Islet precursor cell (in vitro differentiated cells): Measurements from ENCODE around the gene DPPA5.
"Not testable (repeated sequence)": the region's sequence is repeated elsewhere in the genome, so short reads cannot be mapped to it uniquely, and the experiment has no call there.

Experiments
- DNase-seq: peaks from one replicate; pipeline ENCODE4 v3.0.0-alpha.2; 2018

The DPPA5 gene

DNA sequence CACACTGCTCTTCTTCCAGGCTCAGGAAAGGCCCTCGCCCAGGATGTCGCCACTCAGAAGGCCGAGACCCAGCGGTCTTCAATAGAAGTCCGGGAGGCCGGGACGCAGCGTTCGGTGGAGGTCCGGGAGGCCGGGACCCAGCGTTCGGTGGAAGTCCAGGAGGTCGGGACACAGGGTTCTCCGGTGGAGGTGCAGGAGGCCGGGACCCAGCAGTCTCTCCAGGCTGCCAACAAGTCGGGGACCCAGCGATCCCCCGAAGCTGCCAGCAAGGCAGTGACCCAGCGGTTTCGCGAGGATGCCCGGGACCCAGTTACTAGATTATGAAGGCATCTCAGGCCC lies 9.4 kb upstream of the DPPA5 start:
- no peak for DNase-seq

DNA sequence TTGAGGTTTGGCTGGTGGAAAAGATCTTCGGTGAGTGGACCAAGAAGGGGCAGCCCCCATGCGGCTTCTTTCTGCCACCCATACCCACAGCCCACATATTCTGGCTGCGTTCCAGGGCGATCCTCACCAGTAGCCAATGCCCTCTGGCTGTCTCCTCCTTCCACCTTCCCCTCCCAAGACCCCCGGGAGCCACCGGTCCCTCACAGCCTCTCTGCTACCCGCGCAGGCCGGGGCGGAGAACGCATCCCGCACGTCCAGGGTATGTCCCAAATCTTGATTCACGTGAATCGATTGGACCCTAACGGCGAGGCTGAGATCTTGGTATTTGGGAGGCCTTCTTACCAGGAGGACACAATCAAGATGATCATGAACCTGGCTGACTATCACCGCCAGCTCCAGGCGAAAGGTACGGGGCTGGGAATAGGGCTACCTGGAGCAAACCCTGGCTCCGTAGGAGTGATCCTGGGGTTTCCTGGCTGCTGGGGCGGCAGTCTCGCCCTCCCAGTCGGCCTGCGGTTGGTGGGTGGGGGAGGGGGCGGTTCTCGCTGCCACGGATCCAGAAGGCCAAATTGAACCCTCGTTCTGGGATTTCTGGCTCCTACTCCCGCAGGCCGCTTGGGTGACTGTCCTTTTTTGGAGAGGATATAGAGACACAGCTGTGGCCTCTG lies 8.9 kb upstream of the DPPA5 start:
- DNase-seq: no peak

DNA sequence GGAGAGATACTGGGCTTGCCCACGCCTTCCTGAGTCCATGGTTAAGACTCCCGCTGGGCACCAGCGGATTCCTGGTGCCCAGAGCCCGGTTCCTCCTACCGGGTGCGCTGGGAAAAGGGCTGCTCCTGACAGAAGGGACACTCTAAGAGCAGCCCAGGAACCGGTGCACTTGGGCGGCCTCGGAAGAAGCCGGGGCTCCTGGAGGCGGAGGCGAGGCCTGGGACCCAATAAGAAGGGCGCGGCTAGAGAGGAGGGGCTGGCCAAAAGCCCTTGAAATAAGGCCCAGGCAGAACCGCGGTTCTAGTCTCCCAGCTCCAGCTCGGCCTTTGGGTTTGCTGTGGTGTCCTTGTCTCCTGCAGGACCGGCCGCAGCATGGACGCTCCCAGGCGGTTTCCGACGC lies 8.3 kb upstream of the DPPA5 start, which contains the start of gene KHDC3L:
Gene KHDC3L (plus strand): TSS at position 301 of the 400 bp plus-strand sequence. CDS start 72 bp downstream, at position 373.
- DNase-seq: no peak

DNA sequence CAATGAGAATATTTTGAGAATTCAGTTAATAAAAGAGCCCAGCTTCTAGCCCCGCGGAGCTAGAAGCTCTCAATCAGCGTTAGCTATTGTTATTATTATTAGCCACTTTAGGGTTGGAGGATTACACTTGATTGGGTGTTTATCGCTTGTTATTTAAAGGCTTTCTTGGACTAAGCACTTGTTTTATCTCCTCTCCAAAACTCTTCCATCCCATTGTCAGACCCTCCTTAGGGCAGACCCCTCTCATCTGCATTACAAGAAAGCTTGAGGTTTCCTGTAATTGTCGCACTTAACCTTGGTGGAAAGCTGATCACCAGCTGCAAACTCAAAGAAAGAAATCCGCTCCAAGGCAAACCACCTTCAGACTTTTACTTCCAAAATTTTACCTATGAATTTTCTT lies 4.8 kb downstream of the DPPA5 start:
- DNase-seq: no peak

DNA sequence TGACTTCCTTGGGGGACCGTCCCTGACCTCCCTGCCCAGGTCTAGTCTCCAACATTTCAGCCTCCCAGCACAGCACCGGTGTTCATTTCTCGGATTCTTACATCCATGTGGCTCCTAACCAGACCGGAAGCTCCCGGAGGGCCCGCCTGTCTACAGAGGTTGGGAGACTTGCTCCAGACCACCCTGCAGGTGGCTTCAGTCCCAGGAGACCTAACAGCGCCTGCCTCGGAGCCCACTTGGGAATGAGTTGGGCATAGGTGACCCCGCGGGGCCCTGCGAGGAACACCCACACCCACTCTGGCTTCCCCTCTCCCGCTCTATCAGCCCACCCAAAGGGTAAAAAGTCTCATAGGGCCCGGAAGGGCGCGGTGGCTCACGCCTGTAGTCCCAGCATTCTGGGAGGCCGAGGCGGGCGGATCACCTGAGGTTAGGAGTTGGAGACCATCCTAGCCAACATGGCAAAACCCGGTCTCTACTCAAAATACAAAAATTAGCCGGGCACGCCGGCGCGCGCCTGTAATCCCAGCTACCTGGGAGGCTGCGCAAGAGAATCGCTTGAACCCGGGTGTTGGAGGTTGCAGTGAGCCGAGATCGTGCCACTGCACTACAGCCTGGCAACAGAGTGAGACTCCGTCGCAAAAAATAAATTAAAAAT lies 5.4 kb downstream of the DPPA5 start:
- no peak for DNase-seq

DNA sequence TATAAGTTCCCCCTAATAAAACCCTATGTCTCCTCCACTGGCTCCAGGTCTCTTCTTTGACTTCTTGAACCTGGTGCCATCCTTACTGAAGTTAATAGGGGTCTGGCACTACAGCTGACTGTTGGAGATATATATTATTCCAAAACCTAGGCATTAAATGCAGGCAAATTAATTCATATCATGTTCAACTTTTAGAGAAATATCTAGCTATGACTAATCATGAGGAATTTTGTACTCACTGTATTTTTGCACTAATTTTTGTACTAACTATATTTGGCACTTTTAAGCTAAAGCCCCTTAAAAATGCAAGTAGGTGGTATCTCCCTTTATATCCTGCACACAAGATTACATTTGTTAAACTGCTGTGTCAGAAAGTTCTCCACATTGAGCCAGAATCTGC lies 10.9 kb downstream of the DPPA5 start:
- DNase-seq: no peak

DNA sequence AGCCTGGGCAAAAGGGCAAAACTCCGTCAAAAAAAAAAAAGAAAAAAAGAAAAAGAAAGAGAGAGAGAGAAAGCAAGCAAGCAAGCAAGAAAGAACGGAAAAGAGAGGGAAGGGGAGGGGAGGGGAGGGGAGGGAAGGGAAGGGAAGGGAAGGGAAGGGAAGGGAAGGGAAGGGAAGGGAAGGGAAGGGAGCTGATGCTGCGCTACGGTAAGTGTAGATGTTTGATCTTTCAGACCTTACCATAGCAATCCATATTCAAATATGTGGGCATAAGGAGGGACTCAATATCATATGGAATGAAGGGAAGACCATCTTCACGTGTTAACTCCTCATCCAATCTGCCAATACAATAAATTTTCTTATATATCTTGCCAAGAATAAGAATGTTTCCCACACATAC lies 11.9 kb downstream of the DPPA5 start:
- DNase-seq: no peak

DNA sequence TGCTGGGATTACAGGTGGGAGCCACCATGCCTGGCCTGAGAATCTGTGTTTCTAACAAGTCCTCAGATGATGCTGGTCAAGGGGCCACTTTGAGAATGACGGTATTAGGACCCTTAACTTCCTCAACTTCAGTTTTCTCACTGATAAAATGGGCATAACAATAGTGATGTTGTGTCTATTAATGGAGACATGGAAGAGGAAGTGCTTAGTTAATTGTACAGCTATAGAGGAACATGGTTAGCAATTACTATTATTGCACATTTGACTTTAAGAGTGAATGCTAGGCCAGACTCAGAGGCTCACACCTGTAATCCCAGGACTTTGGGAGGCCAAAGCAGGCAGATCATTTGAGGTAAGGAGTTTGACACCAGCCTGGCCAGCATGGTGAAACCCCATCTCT lies 12.7 kb downstream of the DPPA5 start:
- no peak for DNase-seq

DNA sequence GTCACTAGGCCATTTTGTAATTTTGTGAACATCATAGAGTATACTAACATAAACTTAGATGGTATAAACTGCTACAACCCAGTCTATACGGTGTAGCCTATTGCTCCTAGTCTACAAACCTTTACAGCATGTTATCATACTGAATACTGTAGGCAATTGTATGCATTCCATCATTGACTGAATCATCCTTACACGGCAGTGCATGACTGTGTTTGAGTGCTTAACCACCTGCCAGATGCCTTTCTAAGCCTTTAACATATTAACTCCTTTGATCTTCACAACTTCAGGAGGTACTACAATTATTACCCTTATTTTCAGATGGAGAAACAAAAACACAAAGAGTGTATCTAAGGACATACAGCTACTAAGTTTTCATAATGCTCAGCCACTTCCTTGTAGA lies 14.0 kb downstream of the DPPA5 start:
- no peak for DNase-seq

DNA sequence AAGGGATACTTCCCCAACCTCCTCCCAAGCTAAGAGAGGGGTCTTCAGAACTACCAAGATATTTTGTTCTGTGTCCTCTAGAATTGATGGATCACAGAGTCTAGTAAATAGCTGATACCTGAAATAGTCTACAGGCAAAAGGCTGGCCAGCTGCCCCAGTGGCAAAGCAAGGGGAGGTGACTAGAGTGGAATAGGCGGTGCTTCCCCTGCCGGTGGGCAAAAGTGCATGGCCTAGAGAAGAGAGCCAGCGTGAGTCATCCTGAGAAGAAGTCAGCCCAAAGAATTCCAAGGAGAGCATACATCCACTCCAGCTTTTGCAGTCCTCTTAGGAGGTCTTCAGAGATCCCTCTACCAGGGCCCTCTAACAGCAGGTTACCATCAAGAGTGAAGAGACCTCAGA lies 14.7 kb downstream of the DPPA5 start:
- DNase-seq: peak; percentile 72

DNA sequence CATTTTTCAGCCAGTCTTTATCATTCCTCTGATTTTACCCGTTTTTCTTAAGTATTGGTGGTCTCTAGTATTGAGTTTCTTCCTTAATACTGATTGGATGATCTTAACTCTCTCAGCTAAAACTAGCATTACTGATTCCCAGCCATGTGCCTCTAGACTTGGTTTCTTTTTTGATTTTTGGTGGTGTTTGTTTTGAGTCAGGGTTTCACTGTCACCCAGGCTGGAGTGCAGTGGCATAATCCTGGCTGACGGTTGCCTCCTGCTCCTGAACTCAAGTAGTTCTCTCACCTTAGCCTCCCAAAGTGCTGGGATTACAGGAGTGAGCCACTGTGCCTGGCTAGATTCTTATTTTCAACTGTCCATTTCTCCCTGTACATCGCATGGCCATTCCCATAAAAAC lies 24.9 kb downstream of the DPPA5 start:
- DNase-seq: no peak

DNA sequence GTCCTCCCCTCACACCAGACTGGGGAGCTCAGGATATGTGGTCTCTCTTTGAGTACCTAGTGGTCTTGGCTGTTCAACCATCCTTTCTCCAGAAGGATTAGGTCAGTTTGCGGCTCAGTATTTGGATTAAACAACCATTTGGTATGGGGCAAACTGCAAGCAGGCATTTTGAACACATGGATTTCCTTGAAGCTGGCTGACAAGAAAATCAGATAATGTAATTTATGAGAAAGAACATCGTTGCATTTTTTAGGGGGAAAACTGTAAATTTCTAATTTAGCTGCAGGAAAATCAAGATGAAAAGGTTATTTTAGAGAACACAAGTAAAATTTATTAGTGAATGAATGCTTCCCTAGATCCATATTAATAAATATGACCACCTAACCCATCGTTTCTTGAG lies 25.3 kb downstream of the DPPA5 start:
- no peak for DNase-seq

DNA sequence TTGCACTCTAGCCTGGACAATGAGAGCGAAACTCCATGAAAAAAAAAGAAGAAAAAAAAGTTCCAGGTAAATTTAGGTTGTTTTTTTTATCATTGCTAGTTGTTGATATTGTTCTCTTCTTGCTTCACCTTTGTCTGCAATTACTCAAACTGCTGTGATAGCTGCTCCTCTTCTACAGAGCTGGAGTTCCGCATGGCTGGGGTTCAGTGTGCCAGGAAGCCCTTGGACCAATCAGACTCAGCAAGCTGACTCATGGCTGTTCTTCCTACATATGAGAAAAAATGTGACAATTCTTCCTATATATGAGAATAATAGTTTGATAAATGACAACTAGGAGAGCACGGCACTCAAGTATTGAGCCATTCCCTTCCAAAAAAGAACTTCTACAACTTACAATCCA lies 28.4 kb downstream of the DPPA5 start:
- no peak for DNase-seq

DNA sequence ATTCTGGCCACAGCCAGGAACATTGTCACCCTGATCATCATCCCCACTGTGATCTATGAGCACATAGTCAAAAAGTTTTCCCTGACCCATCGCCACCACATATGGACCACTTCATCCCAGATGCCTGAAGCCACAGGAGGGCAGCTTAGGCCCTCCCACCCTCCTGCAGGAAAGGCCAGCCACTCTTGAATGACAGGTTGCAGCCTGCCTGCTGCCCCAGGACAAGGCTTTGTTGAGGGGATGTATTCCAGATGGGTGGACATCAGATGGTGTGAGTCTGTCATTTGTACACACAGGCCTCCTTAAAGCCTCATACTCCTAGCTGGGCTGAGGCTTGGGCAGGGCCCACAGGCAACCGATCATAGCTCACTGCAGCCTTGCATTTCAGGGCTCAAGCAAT lies 30.8 kb downstream of the DPPA5 start:
- DNase-seq: no peak

DNA sequence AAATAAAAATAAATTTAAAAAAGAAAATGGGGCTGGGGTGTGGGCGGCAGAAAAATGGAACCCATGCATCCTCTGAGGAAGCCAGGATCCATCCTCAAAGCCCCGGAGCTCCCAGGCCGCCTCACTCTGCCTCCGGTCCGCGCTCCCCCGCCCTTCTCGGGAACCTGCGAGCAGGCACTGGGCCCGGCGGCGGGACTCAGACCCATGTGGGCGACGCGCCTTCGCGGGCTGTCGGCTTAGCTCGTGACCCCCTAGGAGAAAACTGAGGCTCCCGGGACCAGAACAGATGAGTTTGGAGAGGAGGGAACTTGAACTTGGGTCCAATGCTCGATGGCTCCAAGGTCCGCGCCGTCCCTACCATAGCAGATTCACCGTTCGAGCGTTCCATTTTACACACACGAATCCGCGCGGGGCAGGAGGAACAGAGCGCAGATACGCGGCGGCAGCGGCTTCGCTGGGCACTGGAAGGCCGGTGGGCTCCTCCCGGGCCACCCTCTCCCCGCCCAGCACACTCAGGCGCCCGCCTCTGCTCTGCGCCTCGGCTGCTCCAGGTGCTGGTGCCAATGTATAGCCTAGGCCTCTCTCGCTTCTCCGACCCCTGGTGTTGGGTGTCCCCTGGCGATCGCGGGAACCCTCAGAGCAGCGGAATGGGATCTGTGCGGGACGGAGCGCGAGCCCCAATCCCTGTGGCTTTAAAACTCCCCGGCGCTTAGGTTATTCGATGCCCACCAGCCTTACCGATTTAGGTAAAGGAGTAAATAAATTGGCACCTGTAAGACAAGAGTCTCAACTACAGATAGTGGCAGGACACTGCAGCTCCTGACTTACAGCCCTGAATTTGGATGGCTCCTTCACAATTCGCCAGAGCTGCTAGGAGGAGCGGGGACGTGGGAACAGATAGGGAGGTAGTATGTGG lies 39.2 kb downstream of the DPPA5 start:
- no peak for DNase-seq

DNA sequence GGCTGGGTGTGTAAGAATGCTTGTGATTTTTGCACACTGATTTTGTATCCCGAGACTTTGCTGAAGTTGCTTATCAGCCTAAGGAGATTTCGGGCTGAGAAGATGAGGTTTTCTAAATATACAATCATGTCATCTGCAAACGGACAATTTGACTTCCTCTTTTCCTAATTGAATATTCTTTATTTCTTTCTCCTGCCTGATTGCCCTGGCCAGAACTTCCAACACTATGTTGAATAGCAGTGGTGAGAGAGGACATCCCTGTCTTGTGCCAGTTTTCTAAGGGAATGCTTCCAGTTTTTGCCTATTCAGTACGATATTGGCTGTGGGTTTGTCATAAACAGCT lies 43.6 kb downstream of the DPPA5 start:
- DNase-seq: not testable (repeated sequence)

DNA sequence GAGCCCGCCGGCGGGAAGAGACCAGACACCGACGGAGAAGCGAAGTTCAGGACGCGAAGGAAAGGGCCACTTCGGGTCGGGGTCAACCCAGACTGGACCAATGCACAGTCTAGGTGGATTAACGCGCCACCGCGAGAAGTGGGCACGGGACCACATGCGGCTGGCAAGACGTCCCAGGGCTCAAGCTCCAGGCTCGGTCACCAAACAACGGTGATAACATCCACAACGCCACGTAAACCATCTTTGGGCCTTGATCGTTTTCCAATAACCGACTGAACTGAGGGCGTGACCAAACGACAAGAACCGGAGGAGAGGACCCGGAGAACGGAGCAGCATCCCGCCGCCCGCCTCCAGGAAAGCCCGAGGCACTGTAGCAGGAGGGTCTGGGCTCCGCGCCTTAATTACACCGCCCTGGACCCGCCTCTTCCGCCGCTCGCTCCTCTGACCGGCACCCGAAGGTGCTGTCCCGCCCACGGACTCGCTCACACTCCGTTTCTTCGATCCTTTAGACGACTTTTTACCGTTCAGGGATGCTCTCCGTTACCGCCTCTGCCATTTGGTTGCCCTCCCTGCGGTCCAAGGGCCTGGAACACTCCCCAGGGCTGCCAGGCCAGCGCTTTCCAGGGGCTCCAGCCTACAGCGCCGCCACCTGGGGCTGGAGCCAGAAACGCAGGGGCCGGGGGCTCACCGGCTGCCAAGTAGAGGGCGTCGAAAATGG lies 44.1 kb downstream of the DPPA5 start:
- peak; percentile 83 for DNase-seq

DNA sequence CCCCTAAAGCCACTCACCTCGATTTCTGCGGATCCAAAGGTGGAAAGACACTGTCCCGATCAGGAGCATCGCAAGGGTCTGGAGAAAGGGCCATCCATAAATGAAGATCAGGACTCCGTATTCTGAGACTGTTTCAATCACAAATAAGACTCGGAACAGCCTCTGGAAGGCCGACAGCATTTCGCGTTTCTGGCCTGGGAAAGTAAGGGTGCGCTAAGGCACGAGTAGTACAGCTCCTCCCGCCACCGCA lies 44.6 kb downstream of the DPPA5 start:
- no peak for DNase-seq

DNA sequence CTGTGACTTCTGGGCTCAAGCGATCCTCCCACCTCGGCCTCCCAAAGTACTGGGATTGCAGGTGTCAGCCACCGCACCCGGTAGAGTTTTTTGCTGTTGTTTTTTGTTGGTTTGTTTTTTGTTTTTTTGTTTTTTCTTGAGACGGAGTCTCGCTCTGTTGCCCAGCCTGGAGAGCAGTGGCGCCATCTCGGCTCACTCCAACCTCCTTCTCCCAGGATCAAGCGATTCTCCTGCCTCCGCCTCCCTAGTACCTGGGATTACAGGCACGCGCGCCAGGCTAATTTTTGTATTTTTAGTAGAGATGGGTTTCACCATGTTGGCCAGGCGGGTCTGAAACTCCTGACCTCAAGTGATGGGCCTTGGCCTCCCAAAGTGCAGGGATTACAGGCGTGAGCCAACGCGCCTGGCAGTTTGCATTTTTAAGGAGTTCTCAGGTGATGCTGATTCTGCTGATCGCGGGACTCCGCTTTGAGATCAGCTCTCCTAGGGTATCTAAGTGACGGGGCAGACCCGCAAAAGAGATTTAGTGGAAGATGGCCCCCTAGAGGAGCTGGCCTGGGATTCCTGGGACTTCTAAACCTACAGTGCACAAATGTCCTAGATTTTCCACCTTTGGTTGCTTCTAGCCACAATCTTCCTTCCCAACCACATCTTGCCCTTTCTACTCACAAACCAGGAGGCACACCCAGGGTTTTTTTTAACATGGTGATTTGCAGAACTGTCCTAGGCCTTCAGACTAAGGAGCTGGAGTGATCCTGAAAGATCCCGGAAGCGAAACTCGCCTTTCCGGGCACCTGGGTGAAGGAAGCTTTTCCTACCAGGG lies 45.2 kb downstream of the DPPA5 start:
- DNase-seq: peak; percentile 66

DNA sequence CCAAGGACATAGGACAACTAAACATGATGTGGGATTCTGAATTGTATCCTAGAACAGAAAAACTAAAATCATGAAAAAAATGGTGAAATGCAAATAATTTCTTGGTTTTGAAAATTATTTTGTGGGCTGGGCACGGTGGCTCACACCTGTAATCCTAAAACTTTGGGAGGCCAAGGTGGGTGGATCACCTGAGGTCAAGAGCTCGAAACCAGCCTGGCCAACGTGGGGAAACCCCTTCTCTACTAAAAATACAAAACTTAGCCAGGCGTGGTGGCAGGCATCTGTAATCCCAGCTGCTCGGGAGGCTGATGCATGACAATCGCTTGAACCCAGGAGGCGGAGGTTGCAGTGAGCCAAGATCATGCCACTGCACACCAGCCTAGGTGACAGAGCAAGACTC lies 50.3 kb downstream of the DPPA5 start:
- DNase-seq: not testable (repeated sequence)
